Activated CD4-positive, alpha-beta T cell treated with anti-CD3 and anti-CD28 coated beads for 4 hours (primary cell): ENCODE measurements around the gene MGAT5.

Experiments used
- DNase-seq, 2 donors: peaks; one replicate each; pipeline ENCODE4 v3.0.0-alpha.2; 2020

Gene MGAT5

DNA sequence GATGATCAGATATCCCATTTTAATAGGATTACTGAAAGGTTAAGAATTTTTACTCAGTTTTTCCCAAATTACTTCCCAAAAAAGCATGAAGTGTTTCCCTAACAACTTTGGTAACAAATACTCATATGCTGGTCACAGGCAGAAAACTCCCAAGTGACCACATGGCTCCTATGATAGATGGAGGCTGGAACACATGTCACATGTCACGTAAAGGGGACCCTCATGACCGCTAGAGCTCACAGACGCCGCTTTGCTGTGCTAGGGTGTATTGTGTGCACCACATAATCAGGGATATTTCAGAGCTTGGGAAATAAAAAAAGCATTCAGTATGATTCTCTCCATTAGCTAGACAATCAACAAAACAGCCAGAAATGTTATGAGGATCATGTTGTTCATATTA, 236.7 kb downstream of the MGAT5 start:
- DNase-seq = no peak

DNA sequence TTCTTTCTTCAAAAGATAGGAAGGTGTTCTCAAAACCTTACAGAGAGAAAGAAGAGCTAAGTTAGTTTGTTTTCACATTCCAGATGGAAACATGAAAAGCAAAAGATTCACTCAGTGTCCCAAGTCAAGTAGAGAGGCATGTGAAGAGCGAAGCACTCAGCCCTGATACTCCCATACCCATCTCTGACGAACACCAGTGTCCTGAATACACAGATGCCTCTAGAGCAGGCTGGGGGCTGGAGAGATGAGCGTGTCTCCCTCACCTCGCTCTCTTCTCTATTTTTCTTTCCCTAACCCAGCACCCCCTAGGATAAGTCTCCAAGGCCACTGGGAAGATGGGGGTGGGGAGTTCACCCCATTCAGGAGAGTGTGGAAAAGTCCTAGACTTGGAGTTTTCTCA, 237.2 kb downstream of the MGAT5 start:
- DNase-seq = no peak

DNA sequence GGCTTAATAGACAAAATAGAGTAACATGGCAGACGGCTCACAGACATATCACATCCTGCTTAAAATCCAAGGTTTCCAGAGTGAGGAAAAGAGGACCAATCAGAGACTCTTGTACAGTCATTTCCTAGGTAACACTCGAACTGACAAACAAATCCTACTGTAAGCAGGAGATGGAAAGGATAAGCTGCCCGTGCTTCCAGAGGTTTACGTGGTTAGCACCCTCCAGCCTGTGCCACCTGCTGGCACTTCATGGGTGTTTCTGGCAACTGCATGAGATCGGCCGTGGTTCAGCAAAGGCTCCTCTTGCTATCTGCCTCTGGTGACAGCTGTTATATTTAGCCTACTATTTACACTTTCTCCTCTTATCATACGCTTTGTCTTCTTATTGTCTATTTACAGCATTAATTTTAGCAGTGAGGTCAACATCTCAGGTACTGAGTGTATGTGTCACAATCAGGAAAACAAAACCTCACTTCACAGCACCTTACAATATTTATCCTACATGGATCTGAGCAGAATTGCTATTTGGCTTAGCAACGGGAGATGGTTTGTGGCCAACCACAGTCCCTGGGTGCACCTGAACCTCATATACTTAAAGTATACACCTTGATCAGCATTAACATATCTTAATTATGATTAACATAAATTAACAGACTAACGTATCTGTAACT, 238.0 kb downstream of the MGAT5 start:
- no peak for DNase-seq

DNA sequence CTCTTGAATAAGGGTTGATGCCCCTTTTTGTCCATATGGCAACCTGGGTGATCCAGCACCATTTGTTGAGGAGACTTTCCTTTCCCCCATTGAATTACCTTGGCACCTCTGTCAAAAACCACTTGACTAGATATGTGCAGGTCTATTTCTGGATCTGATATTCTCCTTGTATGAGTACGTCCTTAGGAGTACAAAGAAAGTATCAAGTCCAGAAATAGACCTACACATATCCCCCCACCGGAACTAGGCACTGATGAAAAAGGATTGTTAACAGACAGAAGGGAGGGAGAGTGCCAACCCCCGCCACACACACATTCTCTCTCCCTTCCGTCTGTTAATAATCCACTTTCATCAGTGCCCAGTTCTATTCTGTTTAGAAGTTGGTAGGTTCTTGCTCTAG, 239.9 kb downstream of the MGAT5 start:
- DNase-seq = no peak

DNA sequence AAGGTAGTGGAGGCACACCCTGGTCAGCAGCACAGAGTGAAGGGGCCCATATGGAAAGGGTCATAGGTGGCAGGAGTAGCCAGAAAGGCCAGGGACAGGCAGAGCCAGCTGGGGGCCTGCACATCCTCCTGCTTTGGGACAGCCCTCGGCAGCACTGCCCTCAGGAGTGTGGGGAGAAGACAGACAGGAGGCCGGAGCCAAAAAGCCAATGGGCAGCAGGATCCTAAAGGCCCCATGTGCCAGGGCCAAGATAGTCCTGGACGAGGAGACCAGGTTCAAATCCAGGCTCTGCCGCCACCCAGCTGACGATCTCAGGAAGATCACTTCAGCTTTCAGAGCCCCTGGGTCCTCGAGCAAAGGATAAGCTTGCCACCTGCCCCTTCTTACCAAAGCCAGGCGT, 244.8 kb downstream of the MGAT5 start:
- no peak for DNase-seq

DNA sequence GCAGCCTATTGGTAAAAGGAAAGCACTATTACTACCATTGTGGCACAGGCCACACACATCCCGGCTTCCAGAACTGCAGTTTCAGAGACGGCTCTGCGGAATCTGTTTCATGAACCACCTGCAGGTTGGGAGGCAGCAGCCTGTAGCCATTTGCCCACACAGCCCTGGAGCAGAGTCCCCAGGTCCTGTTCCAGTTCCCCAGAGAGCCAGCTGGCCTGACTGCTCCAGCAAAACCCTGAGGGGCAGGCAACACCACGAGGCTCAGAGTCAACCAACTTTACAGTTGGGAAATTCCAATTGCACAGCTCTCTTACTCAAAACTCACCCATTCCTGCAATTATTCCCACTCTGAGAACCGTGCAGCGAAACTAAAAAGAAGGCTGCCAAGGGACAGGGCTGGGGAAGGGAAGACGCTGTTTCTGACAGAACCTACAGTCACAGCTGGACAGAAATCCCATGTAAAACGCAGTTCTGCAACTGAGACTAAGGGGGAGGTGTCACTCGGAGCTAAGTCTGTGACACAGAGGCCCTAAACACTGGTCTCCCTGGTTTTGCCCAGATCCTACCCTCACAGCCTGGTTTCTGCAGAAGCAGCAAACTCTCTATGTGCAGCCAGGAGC, 245.5 kb downstream of the MGAT5 start:
- DNase-seq = no peak

DNA sequence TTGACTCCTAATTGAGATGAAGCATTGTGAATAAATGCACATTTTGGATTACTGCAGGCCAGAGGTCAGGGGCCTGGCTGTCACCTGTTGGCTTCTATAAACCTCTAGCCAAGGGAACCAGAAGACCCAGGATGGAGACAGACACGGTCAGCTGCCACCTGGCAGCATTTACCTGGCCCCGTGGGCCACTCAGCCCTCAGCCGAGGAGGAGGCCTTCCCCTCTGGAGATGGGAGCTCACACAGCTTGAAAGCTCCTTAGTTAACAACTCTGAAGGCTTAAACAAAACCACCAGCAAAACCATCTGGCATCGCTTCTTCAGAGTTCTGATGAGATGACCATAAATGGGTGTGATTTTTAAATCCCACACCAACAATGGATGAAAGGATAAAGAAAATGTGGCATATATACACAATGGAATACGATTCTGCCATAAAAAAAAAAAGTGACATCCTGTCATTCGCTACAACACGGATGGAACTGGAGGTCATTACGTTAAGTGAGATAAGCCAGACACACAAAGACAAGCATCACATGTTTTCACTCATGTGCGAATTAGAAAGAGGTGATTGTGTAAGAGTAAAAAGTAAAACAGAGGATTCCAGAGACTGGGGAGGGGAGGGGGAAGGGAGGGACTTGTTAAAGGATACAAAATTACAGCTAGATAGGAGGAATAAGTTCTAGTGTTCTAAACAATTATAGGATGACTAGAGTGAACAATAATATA, 246.5 kb downstream of the MGAT5 start:
- DNase-seq = no peak

DNA sequence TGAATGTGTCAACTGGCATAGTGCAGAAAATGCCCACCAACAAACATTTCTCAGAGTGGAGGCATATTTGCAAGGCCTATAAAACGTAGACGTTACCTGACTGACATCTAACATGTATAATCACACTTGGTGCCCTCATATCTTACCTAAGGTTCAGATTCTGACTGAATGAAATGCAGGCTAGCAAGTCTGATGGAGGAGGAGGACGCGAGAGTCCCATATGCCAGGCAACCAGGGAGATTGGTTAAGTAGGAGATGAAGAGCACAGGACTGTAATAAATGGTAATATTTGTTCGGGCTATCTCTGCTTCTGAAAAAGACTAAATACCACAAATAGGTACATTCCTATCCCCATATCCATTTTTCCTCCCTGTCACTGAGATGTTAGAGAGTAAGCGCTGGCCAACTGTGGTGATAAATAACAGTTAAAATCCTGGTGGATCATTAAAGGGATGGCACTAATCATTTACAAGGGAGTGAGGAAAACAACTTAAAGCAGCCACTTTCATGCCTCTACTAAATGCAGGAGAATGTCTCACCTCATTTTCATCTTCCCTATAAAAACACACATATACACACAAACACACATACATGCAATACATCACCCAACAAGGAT, 247.7 kb downstream of the MGAT5 start:
- DNase-seq = no peak

DNA sequence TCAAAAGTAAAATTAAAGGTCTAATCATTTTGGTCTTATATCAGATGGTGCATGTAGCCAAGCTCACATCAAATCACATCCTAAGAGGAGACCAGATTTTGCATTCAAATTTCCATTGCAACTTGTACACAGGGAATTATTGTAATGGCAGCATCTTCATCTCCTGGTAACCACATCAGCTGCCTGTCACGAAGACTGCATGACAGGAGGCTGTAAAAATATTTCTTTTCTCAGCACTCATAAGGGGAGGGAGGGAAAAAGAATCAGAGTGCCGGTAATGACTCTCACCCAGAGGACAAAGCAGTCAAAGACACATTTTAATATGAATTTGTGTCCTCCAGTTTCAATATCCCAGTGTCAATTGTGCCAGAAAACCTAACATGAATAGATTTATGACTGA, 248.2 kb downstream of the MGAT5 start:
- DNase-seq = no peak
